Choroid plexus epithelial cell (primary cell): ENCODE measurements around the gene STIP1.

Source experiments
- DNase-seq: peaks from one replicate; pipeline ENCODE4 v3.0.0-alpha.2; 2010; ENCODE audit warnings: low read depth
- H3K4me3 ChIP-seq: 2 replicates; pipeline ENCODE4 v1.5.1; 2011; ENCODE audit warnings: low read depth, mild to moderate bottlenecking, control low read depth, low read length, moderate library complexity
- CTCF ChIP-seq: conservative IDR thresholded peaks from 2 replicates; pipeline ENCODE4 v1.5.1; 2011; ENCODE audit warnings: low read depth, mild to moderate bottlenecking, control low read depth, inconsistent platforms, low read length, moderate library complexity

STIP1 gene

GRCh38 chr11:64232967-64233315 is 47.0 kb downstream of the STIP1 start:
- no peak for DNase-seq
- H3K4me3 ChIP-seq, result no peak overlapping the region
- TF ChIP-seq CTCF, result no peak

GRCh38 chr11:64233913-64234586 is 48.1 kb downstream of the STIP1 start, which contains the start of gene VEGFB:
TSS of gene VEGFB (plus strand) at chr11:64234584. CDS start at chr11:64234834, 250 bp downstream.
- TF ChIP-seq CTCF, result no peak
- DNase-seq, result no peak
- H3K4me3 ChIP-seq, result peak within 1 kb of the TSS; percentile 67

- TF ChIP-seq CTCF, result no peak
- peak overlapping the region; percentile 67 for H3K4me3 ChIP-seq
- DNase-seq, result no peak
Measured at GRCh38 chr11:64234647-64235379, 48.8 kb downstream of the STIP1 start.

- DNase-seq, result no peak
- TF ChIP-seq CTCF, result no peak
- peak overlapping the region; percentile 67 for H3K4me3 ChIP-seq
Measured at GRCh38 chr11:64235437-64236161, 49.6 kb downstream of the STIP1 start.

GRCh38 chr11:64237484-64237951 is 51.5 kb downstream of the STIP1 start:
- no peak for DNase-seq
- H3K4me3 ChIP-seq, result no peak overlapping the region
- no peak for TF ChIP-seq CTCF

- H3K4me3 ChIP-seq, result no peak overlapping the region
- no peak for TF ChIP-seq CTCF
- DNase-seq, result no peak
Measured at GRCh38 chr11:64238076-64238475, 52.1 kb downstream of the STIP1 start.
